Trophoblast cell (in vitro differentiated cells and primary cell): ENCODE data around the gene NCAM1.

Experiments
- DNase-seq, 2 donors: peaks; one replicate each; pipeline ENCODE4 v3.0.0-alpha.2; 2016
- H2AFZ ChIP-seq: 2 replicates; pipeline ENCODE4 v1.6.1; 2013; ENCODE audit warnings: low read length, moderate library complexity, mild to moderate bottlenecking; ENCODE audit not compliant: insufficient read depth, poor library complexity
- H2AK5ac ChIP-seq: 2 replicates; pipeline ENCODE4 v1.6.1; 2013; ENCODE audit warnings: mild to moderate bottlenecking, low read length
- H2BK120ac ChIP-seq: 2 replicates; pipeline ENCODE4 v1.6.1; 2013; ENCODE audit warnings: low read length, mild to moderate bottlenecking, moderate library complexity; ENCODE audit not compliant: insufficient read depth, poor library complexity
- H2BK12ac ChIP-seq: 2 replicates; pipeline ENCODE4 v1.6.1; 2013; ENCODE audit warnings: mild to moderate bottlenecking, low read length, moderate library complexity
- H2BK5ac ChIP-seq: 2 replicates; pipeline ENCODE4 v1.6.1; 2013; ENCODE audit warnings: low read length, low read depth, moderate library complexity, mild to moderate bottlenecking; ENCODE audit not compliant: poor library complexity
- H3K14ac ChIP-seq: 2 replicates; pipeline ENCODE4 v1.6.1; 2013; ENCODE audit warnings: mild to moderate bottlenecking, low read length
- H3K18ac ChIP-seq: 2 replicates; pipeline ENCODE4 v1.6.1; 2013; ENCODE audit warnings: mild to moderate bottlenecking, low read length
- H3K23ac ChIP-seq: 2 replicates; pipeline ENCODE4 v1.6.1; 2013; ENCODE audit warnings: low read length
- H3K27ac ChIP-seq: 2 replicates; pipeline ENCODE4 v1.5.1; 2013; ENCODE audit warnings: low read depth, mild to moderate bottlenecking, inconsistent platforms, low read length, moderate library complexity
- H3K27me3 ChIP-seq: 2 replicates; pipeline ENCODE4 v1.6.1; 2013; ENCODE audit warnings: inconsistent platforms, mild to moderate bottlenecking, low read length, moderate library complexity; ENCODE audit not compliant: insufficient read depth
- H3K36me3 ChIP-seq, 2 experiments: 1 replicate in 1 of 2; 2 replicates in 1 of 2; pipeline ENCODE4 v1.6.1; 2013; ENCODE audit warnings: low read length in 2 of 2, mild to moderate bottlenecking in 2 of 2, moderate library complexity in 1 of 2; ENCODE audit not compliant: insufficient read depth in 2 of 2, control insufficient read depth in 1 of 2
- H3K4ac ChIP-seq: 2 replicates; pipeline ENCODE4 v1.6.1; 2013; ENCODE audit warnings: low read depth, mild to moderate bottlenecking, low read length, moderate library complexity
- H3K4me1 ChIP-seq, 2 experiments: 1 replicate in 1 of 2; 2 replicates in 1 of 2; pipeline ENCODE4 v1.6.1; 2013; ENCODE audit warnings: low read length in 2 of 2, mild to moderate bottlenecking in 2 of 2, moderate library complexity in 1 of 2; ENCODE audit not compliant: insufficient read depth in 2 of 2, control insufficient read depth in 1 of 2
- H3K4me2 ChIP-seq: 2 replicates; pipeline ENCODE4 v1.6.1; 2013; ENCODE audit warnings: inconsistent platforms, mild to moderate bottlenecking, low read length, moderate library complexity
- H3K4me3 ChIP-seq: 2 replicates; pipeline ENCODE4 v1.5.1; 2013; ENCODE audit warnings: mild to moderate bottlenecking, low read depth, low read length, inconsistent platforms
- H3K79me1 ChIP-seq: one replicate; pipeline ENCODE4 v1.6.1; 2013; ENCODE audit warnings: low read length
- H3K79me2 ChIP-seq: 2 replicates; pipeline ENCODE4 v1.6.1; 2013; ENCODE audit warnings: low read length, mild to moderate bottlenecking; ENCODE audit not compliant: control insufficient read depth, insufficient read depth, poor library complexity
- H3K9ac ChIP-seq: 2 replicates; pipeline ENCODE4 v1.6.1; 2013; ENCODE audit warnings: mild to moderate bottlenecking, low read length
- H3K9me3 ChIP-seq: 2 replicates; pipeline ENCODE4 v1.6.1; 2013; ENCODE audit warnings: low read depth, mild to moderate bottlenecking, control low read depth, inconsistent platforms, low read length; ENCODE audit not compliant: insufficient read depth
- H4K12ac ChIP-seq: 2 replicates; pipeline ENCODE4 v1.6.1; 2013; ENCODE audit warnings: low read depth, mild to moderate bottlenecking, low read length, moderate library complexity
- H4K8ac ChIP-seq: 2 replicates; pipeline ENCODE4 v1.6.1; 2013; ENCODE audit warnings: low read depth, mild to moderate bottlenecking, low read length, moderate library complexity
- H4K91ac ChIP-seq: one replicate; pipeline ENCODE4 v1.6.1; 2013; ENCODE audit warnings: low read depth, mild to moderate bottlenecking, low read length, moderate library complexity
- WGBS: extraction: QIAGEN DNeasy Blood & Tissue Kit; methylation state at CpG from one replicate; pipeline ENCODE4 v1.1.7; 2013; ENCODE audit warnings: missing lambda C conversion rate; ENCODE audit not compliant: insufficient read length, insufficient coverage; ENCODE audit errors: extremely low coverage; 5-methylcytosine and 5-hydroxymethylcytosine counted together

NCAM1 gene

DNA sequence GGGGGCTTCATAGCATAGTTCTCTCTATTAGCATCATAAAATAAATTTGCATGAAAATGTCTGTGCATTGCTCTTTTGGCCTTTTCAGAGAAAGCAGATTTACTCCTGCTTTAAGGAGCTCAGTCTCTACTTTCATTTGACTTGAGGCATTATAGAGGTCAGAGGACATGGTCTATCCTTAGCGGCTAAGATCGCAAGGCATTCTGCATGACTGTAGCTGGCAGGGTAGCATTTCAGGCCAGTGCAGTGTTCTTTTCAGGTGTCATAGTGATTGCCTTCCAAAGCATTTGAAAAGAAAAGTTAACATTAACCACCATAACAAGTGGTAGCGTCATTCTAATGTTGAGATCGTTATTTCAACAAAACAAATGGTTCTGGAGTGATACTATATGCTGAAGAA is 126.5 kb downstream of the NCAM1 start:
- H3K4me3 ChIP-seq: no peak overlapping the region
- no CpG with 5 or more reads among the region's 4 CpGs for WGBS

DNA sequence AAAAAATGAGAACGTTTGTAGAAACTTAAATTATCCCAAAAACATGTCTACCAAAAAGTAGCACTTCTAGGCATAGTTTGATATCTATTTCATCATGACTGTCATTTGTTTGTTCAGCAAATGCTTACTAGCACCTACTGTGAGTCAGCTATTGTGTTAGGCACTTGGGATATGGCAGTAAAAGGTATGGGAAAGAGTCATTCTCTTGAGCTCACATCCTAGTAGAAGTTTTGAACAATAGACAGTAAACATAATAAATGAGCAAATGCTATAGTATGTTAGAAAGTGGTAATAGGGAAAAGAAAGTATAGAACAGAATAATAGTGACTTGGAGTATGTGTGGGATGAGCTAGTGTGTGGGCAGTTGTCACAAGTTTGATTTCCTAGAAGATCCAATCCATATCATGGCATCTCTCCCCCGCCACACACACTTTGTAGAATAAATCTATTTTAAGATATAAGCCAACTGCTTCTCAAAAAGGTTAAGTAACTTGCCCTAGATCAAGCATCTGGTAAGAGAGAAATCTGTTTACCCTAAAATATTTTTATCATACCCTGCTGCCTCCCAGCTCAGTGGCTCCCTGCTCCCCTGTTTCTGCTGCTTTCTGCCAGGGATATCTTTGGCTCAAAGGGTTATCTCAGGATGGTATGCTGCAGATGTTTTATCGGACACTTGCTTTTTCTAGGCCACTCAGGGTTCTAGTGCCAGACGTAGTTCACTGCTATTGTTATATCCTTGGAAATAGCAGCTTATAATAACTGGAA is 129.7 kb downstream of the NCAM1 start:
- no peak overlapping the region for H3K4me3 ChIP-seq
- H3K18ac ChIP-seq: no peak overlapping the region
- no peak overlapping the region for H2AFZ ChIP-seq
- no peak overlapping the region for H3K27ac ChIP-seq
- no peak overlapping the region for H4K8ac ChIP-seq
- no CpG with 5 or more reads among the region's 4 CpGs for WGBS
- H2BK12ac ChIP-seq: no peak overlapping the region
- no peak overlapping the region for H2AK5ac ChIP-seq
- no peaks in the 10 kb centered on the region for H3K79me1 ChIP-seq
- H3K4me2 ChIP-seq: no peak overlapping the region
- no peak overlapping the region for H2BK120ac ChIP-seq
- H4K91ac ChIP-seq: no peak overlapping the region
- no peaks in the 10 kb centered on the region for H3K79me2 ChIP-seq
- H3K4me1 ChIP-seq: no peaks in the 10 kb centered on the region
- no peaks in the 10 kb centered on the region for H3K27me3 ChIP-seq
- H3K4ac ChIP-seq: no peak overlapping the region
- no peak overlapping the region for H3K23ac ChIP-seq
- H3K9ac ChIP-seq: no peak overlapping the region
- no peaks in the 10 kb centered on the region for H3K9me3 ChIP-seq
- no peak for DNase-seq
- H3K36me3 ChIP-seq: peaks cover 0 to 1% of the 10 kb centered on the region in 2 experiments
- H3K14ac ChIP-seq: no peak overlapping the region
- H2BK5ac ChIP-seq: no peak overlapping the region
- no peak overlapping the region for H4K12ac ChIP-seq

More for the DNA sequence above, 126.5 kb downstream of the NCAM1 start:
- Histone ChIP-seq H3K9ac (no peak overlapping the region), H2AFZ (no peak overlapping the region), H3K79me2 (no peaks in the 10 kb centered on the region), H3K18ac (no peak overlapping the region), H2AK5ac (no peak overlapping the region), H3K4ac (no peak overlapping the region), H4K91ac (no peak overlapping the region), H3K14ac (no peak overlapping the region), H3K27ac (no peak overlapping the region), H4K8ac (no peak overlapping the region), H2BK5ac (no peak overlapping the region), H3K36me3 (no peaks in the 10 kb centered on the region), H3K9me3 (no peaks in the 10 kb centered on the region), H3K4me2 (no peak overlapping the region), H2BK12ac (no peak overlapping the region), H3K23ac (no peak overlapping the region), H2BK120ac (no peak overlapping the region), H3K4me1 (no peaks in the 10 kb centered on the region), H3K79me1 (no peaks in the 10 kb centered on the region), H3K27me3 (no peaks in the 10 kb centered on the region), H4K12ac (no peak overlapping the region)
- DNase-seq: no peak

DNA sequence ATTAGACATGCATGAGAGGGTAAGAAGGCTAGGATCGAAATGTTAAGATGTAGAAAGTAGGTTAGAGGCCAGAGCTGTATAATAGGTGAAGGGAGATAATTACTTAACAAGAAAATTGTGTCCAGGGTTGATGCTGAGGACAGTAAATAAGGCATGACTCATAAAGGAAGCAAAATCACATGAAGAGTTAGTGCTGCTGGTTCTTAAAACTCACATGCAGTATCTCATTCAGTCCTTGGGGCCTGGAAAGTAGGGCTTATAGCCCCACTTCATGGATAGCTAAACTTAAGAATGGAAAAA is 130.2 kb downstream of the NCAM1 start:
- H3K14ac ChIP-seq: no peak overlapping the region
- H3K18ac ChIP-seq: no peak overlapping the region
- H3K4me1 ChIP-seq: no peaks in the 10 kb centered on the region
- no peak for DNase-seq
- no peak overlapping the region for H2AK5ac ChIP-seq
- H3K36me3 ChIP-seq: peaks cover 0 to 1% of the 10 kb centered on the region in 2 experiments
- no peak overlapping the region for H3K4me2 ChIP-seq
- no peak overlapping the region for H2BK120ac ChIP-seq
- no peak overlapping the region for H4K8ac ChIP-seq
- H3K23ac ChIP-seq: no peak overlapping the region
- H2BK12ac ChIP-seq: no peak overlapping the region
- H2BK5ac ChIP-seq: no peak overlapping the region
- H3K9me3 ChIP-seq: no peaks in the 10 kb centered on the region
- no peak overlapping the region for H3K4ac ChIP-seq
- no peaks in the 10 kb centered on the region for H3K79me1 ChIP-seq
- no peak overlapping the region for H4K91ac ChIP-seq
- H2AFZ ChIP-seq: no peak overlapping the region
- H3K9ac ChIP-seq: no peak overlapping the region
- no peaks in the 10 kb centered on the region for H3K79me2 ChIP-seq
- 100% methylated on average over 1 of the region's 1 CpG for whole genome bisulfite sequencing
- H3K27me3 ChIP-seq: no peaks in the 10 kb centered on the region
- no peak overlapping the region for H3K27ac ChIP-seq
- no peak overlapping the region for H4K12ac ChIP-seq
- H3K4me3 ChIP-seq: no peak overlapping the region

DNA sequence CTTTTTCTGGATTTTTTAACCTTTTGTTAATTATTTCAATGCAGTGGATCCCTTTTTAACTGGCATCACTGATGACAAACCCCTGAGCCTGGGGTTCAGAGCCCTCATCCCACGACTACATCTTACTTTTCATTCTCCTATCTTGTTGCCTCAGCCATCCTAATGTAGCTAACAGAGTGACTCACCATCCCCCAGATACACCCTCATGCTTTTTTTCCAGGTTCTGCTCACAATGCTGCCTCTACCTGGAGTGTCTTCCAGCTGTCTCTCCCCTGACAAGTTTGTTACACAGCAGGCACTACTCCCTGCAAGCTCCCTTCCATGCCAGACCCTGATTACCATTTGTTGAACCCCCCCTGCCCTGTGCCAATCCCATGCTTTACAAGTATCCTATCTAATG is 135.4 kb downstream of the NCAM1 start:
- DNase-seq: no peak
- peaks cover 0 to 1% of the 10 kb centered on the region in 2 experiments for H3K36me3 ChIP-seq
- no peak overlapping the region for H3K18ac ChIP-seq
- no peak overlapping the region for H2BK5ac ChIP-seq
- H3K79me2 ChIP-seq: no peaks in the 10 kb centered on the region
- H2AK5ac ChIP-seq: no peak overlapping the region
- WGBS: no CpG with 5 or more reads among the region's 1 CpG
- no peak overlapping the region for H3K4ac ChIP-seq
- no peaks in the 10 kb centered on the region for H3K4me1 ChIP-seq
- no peak overlapping the region for H4K91ac ChIP-seq
- H3K9ac ChIP-seq: no peak overlapping the region
- H3K27ac ChIP-seq: no peak overlapping the region
- H4K12ac ChIP-seq: no peak overlapping the region
- no peak overlapping the region for H3K23ac ChIP-seq
- H3K79me1 ChIP-seq: no peaks in the 10 kb centered on the region
- no peak overlapping the region for H2AFZ ChIP-seq
- no peaks in the 10 kb centered on the region for H3K9me3 ChIP-seq
- H3K4me3 ChIP-seq: no peak overlapping the region
- no peak overlapping the region for H2BK120ac ChIP-seq
- H3K14ac ChIP-seq: no peak overlapping the region
- no peak overlapping the region for H4K8ac ChIP-seq
- no peaks in the 10 kb centered on the region for H3K27me3 ChIP-seq
- H2BK12ac ChIP-seq: no peak overlapping the region
- no peak overlapping the region for H3K4me2 ChIP-seq
